Measurements from ENCODE around the gene MTSS2.
A peak's percentile ranks its signal among the peaks of the same experiment; 100 is the strongest.

The MTSS2 gene

GRCh38 chr16:70689035-70689969 is 3.4 kb upstream of the MTSS2 start:
- no peak overlapping the region for H3K4me3 ChIP-seq (ENCODE audit: low read depth, low read length)
- no peaks in the 10 kb centered on the region for H3K27me3 ChIP-seq (replicated peaks)
- DNase-seq, result no peak
- TF ChIP-seq CTCF (IDR thresholded peaks at IDR 0.05; ENCODE audit: low read depth, low read length, missing control alignments), result no peak
- H3K36me3 ChIP-seq (replicated peaks), result no peaks in the 10 kb centered on the region
- in situ Hi-C loops (cut with HindIII; ENCODE audit: low pct_ligation_motif_present, low sequenced_read_pairs), result no loop called here
- no peak overlapping the region for H3K27ac ChIP-seq

- Histone ChIP-seq H3K27ac (no peak overlapping the region), H3K4me3 (ENCODE audit: low read depth, low read length) (no peak overlapping the region), H3K27me3 (replicated peaks) (no peaks in the 10 kb centered on the region), H3K36me3 (replicated peaks) (no peaks in the 10 kb centered on the region)
- in situ Hi-C loops (cut with HindIII; ENCODE audit: low pct_ligation_motif_present, low sequenced_read_pairs), result no loop called here
- no peak for TF ChIP-seq CTCF (IDR thresholded peaks at IDR 0.05; ENCODE audit: low read depth, low read length, missing control alignments)
- DNase-seq, result no peak
Observed at GRCh38 chr16:70688246-70688742, 2.4 kb upstream of the MTSS2 start.

- Histone ChIP-seq H3K27ac (no peak overlapping the region), H3K27me3 (replicated peaks) (no peaks in the 10 kb centered on the region), H3K36me3 (replicated peaks) (no peaks in the 10 kb centered on the region), H3K4me3 (ENCODE audit: low read depth, low read length) (no peak overlapping the region)
- in situ Hi-C loops (cut with HindIII; ENCODE audit: low pct_ligation_motif_present, low sequenced_read_pairs), result no loop called here
- DNase-seq, result no peak
- TF ChIP-seq CTCF (IDR thresholded peaks at IDR 0.05; ENCODE audit: low read depth, low read length, missing control alignments), result no peak
Observed at GRCh38 chr16:70687671-70688245, 1.9 kb upstream of the MTSS2 start.

GRCh38 chr16:70687102-70687511 is 1.3 kb upstream of the MTSS2 start:
- no peak for DNase-seq
- H3K4me3 ChIP-seq (ENCODE audit: low read depth, low read length), result no peak overlapping the region
- no peaks in the 10 kb centered on the region for H3K27me3 ChIP-seq (replicated peaks)
- no peaks in the 10 kb centered on the region for H3K36me3 ChIP-seq (replicated peaks)
- TF ChIP-seq CTCF (IDR thresholded peaks at IDR 0.05; ENCODE audit: low read depth, low read length, missing control alignments), result no peak
- in situ Hi-C loops (cut with HindIII; ENCODE audit: low pct_ligation_motif_present, low sequenced_read_pairs), result no loop called here
- H3K27ac ChIP-seq, result no peak overlapping the region

GRCh38 chr16:70686376-70687101 is 686 bp upstream of the MTSS2 start:
- no peak overlapping the region for H3K27ac ChIP-seq
- TF ChIP-seq CTCF (IDR thresholded peaks at IDR 0.05; ENCODE audit: low read depth, low read length, missing control alignments), result no peak
- H3K4me3 ChIP-seq (ENCODE audit: low read depth, low read length), result peak overlapping the region; percentile 75
- no peaks in the 10 kb centered on the region for H3K36me3 ChIP-seq (replicated peaks)
- in situ Hi-C loops (cut with HindIII; ENCODE audit: low pct_ligation_motif_present, low sequenced_read_pairs), result no loop called here
- no peak for DNase-seq
- no peaks in the 10 kb centered on the region for H3K27me3 ChIP-seq (replicated peaks)

Data from brain microvascular endothelial cell (primary cell).